LoVo (cell line): ENCODE results near the gene RNU1-3.
"Not testable (repeated sequence)": the region's sequence is repeated elsewhere in the genome, so short reads cannot be mapped to it uniquely, and the experiment has no call there.

Experiments used
- DNase-seq: peaks from one replicate; pipeline ENCODE4 v3.0.0-alpha.2; 2016; ENCODE audit warnings: low spot score

The RNU1-3 gene

GRCh38 chr1:16636551-16637195 is 30.1 kb downstream of the RNU1-3 start:
- DNase-seq: not testable (repeated sequence)

GRCh38 chr1:16635959-16636358 is 30.8 kb downstream of the RNU1-3 start:
- DNase-seq: not testable (repeated sequence)

- DNase-seq: not testable (repeated sequence)
Observed at GRCh38 chr1:16633540-16634282, 33.0 kb downstream of the RNU1-3 start.

- not testable (repeated sequence) for DNase-seq
Observed at GRCh38 chr1:16632044-16632850, 34.5 kb downstream of the RNU1-3 start.

GRCh38 chr1:16631248-16632043 is 35.3 kb downstream of the RNU1-3 start:
- DNase-seq: no peak

- DNase-seq: no peak
Observed at GRCh38 chr1:16630661-16631247, 36.0 kb downstream of the RNU1-3 start.

- DNase-seq: not testable (repeated sequence)
Observed at GRCh38 chr1:16629916-16630530, 36.7 kb downstream of the RNU1-3 start.

- DNase-seq: no peak
Observed at GRCh38 chr1:16628361-16629111, 38.2 kb downstream of the RNU1-3 start.

- not testable (repeated sequence) for DNase-seq
Observed at GRCh38 chr1:16626409-16626983, 40.3 kb downstream of the RNU1-3 start.

- DNase-seq: no peak
Observed at GRCh38 chr1:16625497-16626408, 41.0 kb downstream of the RNU1-3 start.

GRCh38 chr1:16623812-16624719 is 42.7 kb downstream of the RNU1-3 start:
- not testable (repeated sequence) for DNase-seq

GRCh38 chr1:16623337-16623736 is 43.4 kb downstream of the RNU1-3 start:
- not testable (repeated sequence) for DNase-seq

GRCh38 chr1:16621681-16622315 is 45.0 kb downstream of the RNU1-3 start:
- DNase-seq: not testable (repeated sequence)

GRCh38 chr1:16621300-16621658 is 45.5 kb downstream of the RNU1-3 start:
- DNase-seq: no peak

- not testable (repeated sequence) for DNase-seq
Observed at GRCh38 chr1:16619803-16620501, 46.8 kb downstream of the RNU1-3 start.

GRCh38 chr1:16618719-16619118 is 48.0 kb downstream of the RNU1-3 start:
- DNase-seq: no peak
